Stimulated activated CD4-positive, alpha-beta T cell treated with anti-CD3 and anti-CD28 coated beads, Interleukin-1b, Interleukin-23, amount 100 ng/mL, for 24 hours (primary cell): ENCODE measurements around the gene AFAP1L2.

ENCODE experiments used
- DNase-seq, 4 experiments: peaks; one replicate each; pipeline ENCODE4 v3.0.0-alpha.2; 2020; ENCODE audit warnings: low read depth in 4 of 4, low spot score in 1 of 4

AFAP1L2 gene

DNA sequence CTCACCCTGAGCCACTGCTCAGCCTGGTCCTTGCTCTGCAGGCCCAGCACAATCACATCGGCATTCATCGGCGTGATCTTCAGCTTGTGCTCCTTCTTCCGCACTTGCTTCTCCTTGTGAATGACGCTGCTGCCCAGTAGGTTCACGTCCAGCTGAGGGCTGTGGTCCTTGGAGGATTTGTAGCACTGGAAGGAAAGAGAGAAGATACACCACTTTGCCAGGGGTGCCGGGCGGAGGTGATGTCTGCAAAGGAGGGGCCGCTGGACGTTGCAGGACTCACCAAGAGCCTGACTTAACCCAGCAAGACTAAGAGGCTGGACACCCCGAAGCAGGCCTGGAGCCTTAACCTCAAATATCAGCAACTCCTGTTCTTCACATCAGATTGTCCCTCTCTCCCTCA lies 90.4 kb downstream of the AFAP1L2 start:
- no peak for DNase-seq

DNA sequence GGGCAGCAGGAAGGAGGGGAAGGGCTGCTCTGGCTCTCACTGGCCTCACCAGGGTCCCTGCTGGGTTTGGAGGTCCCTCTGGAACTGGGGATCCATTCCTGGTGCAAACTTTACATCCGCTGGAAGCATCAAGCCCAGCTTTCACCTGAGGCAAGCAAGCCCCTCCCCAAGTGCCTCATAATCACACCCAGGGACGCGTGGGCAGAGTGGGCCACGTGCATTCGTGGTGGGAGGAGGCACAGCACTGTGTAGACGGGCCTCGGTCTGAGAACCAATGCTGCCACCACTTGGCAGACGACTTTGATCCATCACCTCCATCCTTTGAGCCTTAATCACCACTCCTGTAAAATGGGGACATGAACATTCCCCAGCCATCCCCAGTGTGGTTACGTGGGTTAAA lies 91.2 kb downstream of the AFAP1L2 start:
- DNase-seq: no peak

GRCh38 chr10:114311496-114312209 lies 92.6 kb downstream of the AFAP1L2 start:
- no peak for DNase-seq

- DNase-seq: no peak
Observed at GRCh38 chr10:114311023-114311422, 93.3 kb downstream of the AFAP1L2 start.

GRCh38 chr10:114310346-114310745 lies 94.0 kb downstream of the AFAP1L2 start:
- DNase-seq: no peak

GRCh38 chr10:114309364-114309651 lies 95.0 kb downstream of the AFAP1L2 start:
- no peak for DNase-seq

GRCh38 chr10:114308531-114309363 lies 95.6 kb downstream of the AFAP1L2 start:
- no peak for DNase-seq

- no peak for DNase-seq
Observed at GRCh38 chr10:114307731-114308130, 96.6 kb downstream of the AFAP1L2 start.

DNA sequence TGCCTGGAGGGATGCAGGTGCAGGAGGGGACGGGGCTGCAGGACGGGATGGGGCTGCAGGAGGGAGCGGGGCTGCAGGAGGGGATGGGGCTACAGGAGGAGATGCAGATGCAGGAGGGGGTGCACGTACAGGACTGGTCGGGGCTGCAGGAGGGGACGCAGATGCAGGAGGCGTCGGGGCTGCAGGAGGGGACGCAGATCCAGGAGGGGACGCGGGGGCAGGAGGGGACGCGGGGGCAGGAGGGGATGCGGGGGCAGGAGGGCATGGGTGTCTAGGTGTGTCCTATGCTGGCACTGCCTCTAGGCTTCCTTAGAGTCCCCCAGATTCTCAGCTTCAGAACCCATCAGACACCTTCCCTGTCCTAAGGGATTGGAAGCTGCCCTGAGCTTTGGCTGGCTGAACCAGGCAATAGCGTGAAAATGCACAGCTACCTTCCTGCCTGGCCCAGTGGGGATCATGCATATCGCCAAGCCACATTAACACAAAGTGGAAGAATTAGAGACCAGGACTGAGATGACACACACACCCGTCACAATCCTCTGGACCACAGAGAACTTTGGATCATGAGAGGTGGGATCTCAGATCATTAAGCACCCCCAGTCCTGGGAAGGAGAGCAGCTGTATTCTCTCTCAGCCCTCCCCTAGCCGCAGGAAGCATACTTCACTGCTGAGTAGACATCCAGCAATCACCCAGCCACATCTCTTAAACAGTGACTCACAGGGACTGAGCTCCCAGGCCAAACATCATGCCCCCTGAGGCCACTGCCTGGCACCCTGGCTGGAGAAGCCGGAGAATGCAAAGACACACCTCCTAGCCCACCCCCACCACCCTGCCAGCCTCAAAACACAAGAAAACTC lies 98.0 kb downstream of the AFAP1L2 start:
- DNase-seq: no peak

GRCh38 chr10:114305521-114305925 lies 98.8 kb downstream of the AFAP1L2 start:
- no peak for DNase-seq

DNA sequence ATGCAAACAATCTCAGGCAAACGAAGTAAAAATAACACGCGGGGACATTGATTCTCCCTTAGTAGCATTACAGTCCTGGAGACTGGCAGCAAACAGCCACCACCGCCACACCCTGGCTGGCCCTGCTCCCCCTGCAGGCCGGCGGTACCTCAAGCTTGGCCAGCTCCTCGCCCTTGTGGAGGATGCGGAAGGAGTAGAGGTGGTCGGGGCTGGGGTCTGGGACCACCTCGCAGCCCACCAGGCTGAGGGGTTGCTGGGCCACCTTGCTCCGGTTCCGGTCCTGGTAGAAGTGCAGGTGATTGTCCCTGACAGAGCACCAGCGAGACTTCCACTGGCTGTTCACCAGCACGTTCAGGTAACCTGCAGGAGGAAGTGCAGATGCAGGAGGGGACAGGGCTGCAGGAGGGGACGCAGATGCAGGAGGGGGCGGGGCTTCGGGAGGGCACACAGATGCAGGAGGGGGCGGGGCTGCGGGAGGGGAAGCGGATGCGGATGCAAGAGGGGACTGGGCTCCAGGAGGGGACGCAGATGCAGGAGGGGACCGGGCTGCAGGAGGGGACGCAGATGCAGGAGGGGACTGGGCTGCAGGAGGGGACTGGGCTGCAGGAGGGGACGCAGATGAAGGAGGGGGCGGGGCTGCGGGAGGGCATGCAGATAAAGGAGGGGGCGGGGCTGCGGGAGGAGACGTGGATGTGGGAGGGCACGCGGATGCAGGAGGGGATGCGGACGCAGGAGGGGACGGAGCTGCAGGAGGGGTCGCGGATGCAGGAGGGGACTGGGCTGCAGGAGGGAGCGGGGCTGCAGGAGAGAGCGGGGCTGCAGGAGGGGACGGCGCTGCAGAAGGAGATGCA lies 99.5 kb downstream of the AFAP1L2 start:
- DNase-seq: peak in 3 of 4 experiments; percentile 42 to 46 (median 42)

DNA sequence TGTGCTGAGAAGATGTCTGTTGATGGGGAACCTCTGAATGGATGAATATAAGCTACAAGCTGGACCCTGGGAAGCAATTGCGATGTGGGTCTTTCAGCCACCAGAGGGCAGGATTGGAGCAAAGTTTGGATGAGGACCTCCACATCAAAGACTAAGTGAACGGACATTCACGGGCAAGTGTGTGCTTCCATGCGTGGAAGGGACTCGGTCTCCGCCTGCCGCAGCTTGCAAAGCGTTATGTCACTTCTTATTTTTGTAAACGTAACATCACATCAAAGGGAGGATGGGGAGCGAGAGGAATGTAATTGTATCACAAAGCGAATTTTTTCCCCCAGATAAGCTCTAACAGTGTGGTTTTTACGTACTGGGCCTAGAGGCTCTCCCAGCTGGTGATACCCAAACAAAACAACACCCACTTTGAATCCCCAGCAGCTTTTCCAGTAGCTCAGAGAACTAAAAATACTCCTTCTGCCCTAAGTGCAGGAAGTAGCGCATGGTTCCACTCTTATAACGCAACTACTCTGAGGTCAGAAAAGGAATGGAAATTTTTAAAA lies 100.2 kb downstream of the AFAP1L2 start:
- DNase-seq: peak; percentile 29 to 62 (median 48)

GRCh38 chr10:114303556-114303955 lies 100.7 kb downstream of the AFAP1L2 start:
- no peak for DNase-seq

- DNase-seq: no peak
Observed at GRCh38 chr10:114301951-114302710, 102.2 kb downstream of the AFAP1L2 start.

DNA sequence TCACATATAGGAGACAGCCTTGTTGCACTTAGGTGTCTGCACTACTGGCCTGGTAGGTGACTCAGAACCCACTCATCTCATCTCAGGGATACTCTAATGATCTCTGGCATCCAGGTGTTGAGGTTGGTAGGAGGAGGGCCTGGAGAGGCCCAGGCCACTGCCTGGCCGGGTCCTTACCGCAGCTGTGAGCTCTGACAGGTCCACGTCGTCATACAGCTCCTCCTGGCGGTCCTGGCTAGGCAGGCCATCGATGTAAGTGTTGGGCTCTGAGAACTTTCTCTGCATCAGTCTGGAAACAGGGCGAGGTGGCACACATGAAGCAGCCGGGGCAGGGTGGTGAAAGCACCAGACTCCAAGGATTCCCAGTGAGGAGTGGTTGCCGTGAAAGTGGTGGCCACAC lies 103.1 kb downstream of the AFAP1L2 start:
- DNase-seq: no peak

DNA sequence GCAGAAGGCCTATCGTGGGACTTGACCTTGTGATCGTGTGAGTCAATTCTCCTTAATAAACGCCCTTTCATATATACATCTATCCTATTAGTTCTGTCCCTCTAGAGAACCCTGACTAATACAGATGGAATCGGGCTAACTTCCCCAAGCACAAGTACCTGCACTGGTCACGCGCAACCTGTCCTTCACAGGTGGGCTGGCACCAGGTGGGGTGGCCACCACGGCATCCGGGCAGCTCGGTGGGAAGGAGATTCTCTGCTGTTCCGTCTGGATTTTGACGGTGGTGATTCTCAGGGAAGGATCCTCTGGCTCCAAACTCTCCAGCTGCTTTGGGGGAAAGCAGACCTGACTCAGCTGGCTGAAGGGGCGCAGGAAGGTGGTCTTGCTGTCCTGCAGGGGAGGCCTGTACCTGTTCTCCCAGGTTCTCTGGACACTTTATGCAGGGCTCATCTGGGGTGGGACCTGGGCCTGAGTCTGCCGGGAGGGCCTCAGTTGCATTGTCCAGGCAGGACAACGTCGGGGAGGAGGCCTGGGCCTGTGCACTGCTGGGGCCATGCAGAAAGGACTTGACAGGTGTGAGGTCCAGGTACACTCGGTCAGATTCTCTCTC lies 104.2 kb downstream of the AFAP1L2 start:
- DNase-seq: no peak

DNA sequence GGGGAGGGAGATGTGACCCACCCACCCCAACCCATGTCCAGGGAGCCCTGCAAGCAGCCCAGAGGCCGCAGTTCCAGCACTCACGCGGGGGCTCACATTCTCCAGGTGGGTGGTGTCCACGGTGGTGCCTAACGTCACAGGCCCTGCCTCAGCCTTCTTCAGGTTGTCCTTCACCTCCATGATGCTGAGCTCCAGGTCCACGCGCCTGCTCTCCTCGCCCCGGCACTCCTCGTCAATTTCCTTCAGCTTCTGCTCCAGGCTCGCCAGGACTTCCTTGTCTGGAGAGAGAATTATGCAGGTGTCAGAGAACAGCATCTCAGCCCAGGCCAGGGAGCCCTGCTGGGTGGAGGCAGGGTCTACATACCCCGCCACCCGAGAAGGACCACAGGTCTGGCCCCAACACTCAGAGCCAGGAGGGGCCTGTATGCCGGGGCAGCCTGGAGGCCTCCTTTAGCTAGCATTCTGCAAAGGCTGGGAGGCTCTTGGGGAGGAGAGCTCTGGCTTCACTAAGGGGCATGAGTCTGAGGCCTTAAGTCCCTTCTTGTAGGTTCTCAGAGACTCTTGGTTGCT lies 107.1 kb downstream of the AFAP1L2 start:
- no peak for DNase-seq

GRCh38 chr10:114295393-114295792 lies 108.9 kb downstream of the AFAP1L2 start:
- DNase-seq: no peak

DNA sequence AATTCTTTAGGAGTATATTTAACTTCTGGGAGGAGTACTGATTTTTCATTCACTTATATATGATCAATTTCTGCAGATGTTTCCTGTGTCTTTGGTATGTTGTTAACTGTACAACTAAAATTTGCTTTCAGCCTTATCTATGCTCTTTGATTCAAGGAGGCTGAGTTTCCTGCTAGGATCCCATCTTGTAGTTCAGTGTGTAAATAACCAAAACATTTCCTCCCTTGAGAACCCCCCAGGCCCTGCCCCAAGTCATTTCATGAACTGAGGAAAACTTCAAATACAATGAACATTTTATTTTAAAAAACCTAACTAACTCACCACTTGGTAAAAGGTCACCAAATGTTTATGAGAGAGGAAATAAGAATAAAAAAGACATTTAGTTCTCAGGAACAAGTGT lies 109.8 kb downstream of the AFAP1L2 start:
- no peak for DNase-seq
